Right lobe of liver (tissue), 6 donors: Measurements from ENCODE around the gene RBM42. TPM values are rescaled to one million over a fixed set of nuclear protein-coding genes. Genes with fewer than 3 reads are reported as not detected.
A peak's percentile ranks its signal among the peaks of the same experiment; 100 is the strongest.
"Not testable (repeated sequence)": the region's sequence is repeated elsewhere in the genome, so short reads cannot be mapped to it uniquely, and the experiment has no call there.

Experiments
- ATAC-seq, 4 donors: fragments of 200-7000 bp; cut with Tn5 transposase; one replicate each; pipeline ENCODE4 v1.9.1; 2020; ENCODE audit warnings: mild to moderate bottlenecking in 4 of 4, moderate library complexity in 4 of 4
- DNase-seq, 3 donors: peaks; one replicate each; pipeline ENCODE4 v3.0.0-alpha.2; 2020
- H3K27ac ChIP-seq, 3 donors: fragments of 200-600 bp; one replicate each; pipeline ENCODE4 v1.8.0; 2022
- H3K27me3 ChIP-seq, 2 donors: fragments of 200-600 bp; one replicate each; pipeline ENCODE4 v1.8.0; 2022
- H3K36me3 ChIP-seq, 4 donors: fragments of 200-600 bp; sonication (generic) in 1 of 4; one replicate each; pipeline versions ENCODE4 v1.5.1 to v1.8.0; 2017 to 2022; ENCODE audit warnings: control low read depth in 1 of 4
- H3K4me1 ChIP-seq, 4 donors: fragments of 200-600 bp; sonication (generic) in 1 of 4; one replicate each; pipeline versions ENCODE4 v1.5.1 to v1.8.0; 2017 to 2022; ENCODE audit warnings: control low read depth in 1 of 4
- H3K4me3 ChIP-seq, 3 donors: fragments of 200-600 bp; one replicate each; pipeline ENCODE4 v1.8.0; 2022
- H3K9me3 ChIP-seq, 4 donors: fragments of 200-600 bp; sonication (generic) in 1 of 4; one replicate each; pipeline versions ENCODE4 v1.5.1 to v1.8.0; 2017 to 2022; ENCODE audit warnings: control low read depth in 1 of 4
- POLR2A ChIP-seq: fragments of 450-650 bp; IDR thresholded peaks from one replicate; pipeline ENCODE4 v1.6.1; 2017; ENCODE audit warnings: antibody characterized with exemption, mild to moderate bottlenecking
- WGBS: methylation state at CpG from one replicate; pipeline ENCODE4 v1.1.6; 2018; ENCODE audit warnings: low coverage, low lambda C conversion rate; ENCODE audit not compliant: insufficient coverage; ENCODE audit errors: missing lambda C conversion rate; 5-methylcytosine and 5-hydroxymethylcytosine counted together
- intact Hi-C, 2 donors: fragments of 100-400 bp; cut with DNase I; formaldehyde crosslinking; loops; one replicate each; pipeline versions ENCODE4 v1.11.2 to v1.14.1; 2022
- total RNA-seq, 6 experiments: library from RNA; depleted of rRNA in 2 of 6; stranded (reverse); fragments of >200 nt in 2 of 6; fragmentation: NEBNext Ultra II Directional in 3 of 6; extraction: Animal tissue kit (Norgen Biotek cat#: 25700) in 3 of 6; gene quantifications; one replicate each; pipeline versions ENCODE4 v1.1.0 to v1.2.4, GENCODE V29; 2016 to 2023
- TF ChIP-seq, protein P1 (sequence below), 4 donors: fragments of 200-600 bp in 3 of 4; fragments of 450-650 bp in 1 of 4; IDR thresholded peaks; one replicate each; pipeline versions ENCODE4 v1.5.1 to v1.8.0; 2016 to 2022; ENCODE audit warnings: antibody characterized with exemption in 4 of 4, mild to moderate bottlenecking in 2 of 4
- donor health status: DM: no; HTN: yes; CAD: no.
- donor health status: DM: no; HTN: no; CAD: no.
- donor health status: DM: no; HTN: no; CAD: no.
- donor health status: DM: no; HTN: yes; CAD: no.
- donor health status: DM: no; HTN: yes; CAD: no.

RBM42 gene
- total RNA-seq, 6 experiments from 2014 or later, result 27.8 to 46.5 (median 31.0) TPM

DNA sequence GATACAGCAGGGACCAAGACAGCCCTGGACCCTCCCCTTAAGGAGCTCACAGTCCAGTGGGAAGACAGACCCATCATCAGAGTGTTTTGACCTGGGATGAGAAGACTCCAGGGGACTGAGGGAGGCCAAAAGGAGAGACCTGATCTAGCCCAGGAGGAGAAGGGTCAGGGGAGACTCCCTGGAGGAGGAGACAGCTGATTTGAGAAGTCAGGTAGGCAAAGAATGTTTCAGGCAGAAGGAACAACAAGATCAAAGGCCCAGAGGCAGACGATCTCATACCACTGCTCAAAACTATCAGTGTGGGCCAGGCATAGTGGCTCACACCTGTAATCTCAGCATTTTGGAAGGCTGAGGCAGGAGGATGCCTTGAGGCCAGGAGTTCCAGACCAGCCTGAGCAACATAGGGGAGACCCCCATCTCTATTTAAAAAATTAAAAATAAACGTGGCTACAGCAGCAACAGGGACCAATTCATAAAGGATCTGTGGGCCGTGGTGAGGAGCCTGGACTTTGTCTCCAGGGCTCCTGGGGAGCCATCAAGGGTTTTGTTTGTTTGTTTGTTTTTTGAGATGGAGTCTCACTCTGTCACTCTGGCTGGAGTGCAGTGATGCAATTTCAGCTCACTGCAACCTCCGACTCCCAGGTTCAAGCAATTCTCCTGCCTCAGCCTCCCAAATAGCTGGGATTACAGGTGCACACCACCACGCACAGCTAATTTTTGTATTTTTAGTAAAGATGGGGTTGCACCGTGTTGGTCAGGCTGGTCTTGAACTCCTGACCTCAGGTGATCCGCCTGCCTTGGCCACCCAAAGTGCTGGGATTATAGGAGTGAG lies 17.1 kb downstream of the RBM42 start:
- peaks cover 0 to 8% (median 0%) of the 10 kb centered on the region in 4 donors for H3K4me1 ChIP-seq
- intact Hi-C loops, result no loop called here
- TF ChIP-seq, protein P1, sequence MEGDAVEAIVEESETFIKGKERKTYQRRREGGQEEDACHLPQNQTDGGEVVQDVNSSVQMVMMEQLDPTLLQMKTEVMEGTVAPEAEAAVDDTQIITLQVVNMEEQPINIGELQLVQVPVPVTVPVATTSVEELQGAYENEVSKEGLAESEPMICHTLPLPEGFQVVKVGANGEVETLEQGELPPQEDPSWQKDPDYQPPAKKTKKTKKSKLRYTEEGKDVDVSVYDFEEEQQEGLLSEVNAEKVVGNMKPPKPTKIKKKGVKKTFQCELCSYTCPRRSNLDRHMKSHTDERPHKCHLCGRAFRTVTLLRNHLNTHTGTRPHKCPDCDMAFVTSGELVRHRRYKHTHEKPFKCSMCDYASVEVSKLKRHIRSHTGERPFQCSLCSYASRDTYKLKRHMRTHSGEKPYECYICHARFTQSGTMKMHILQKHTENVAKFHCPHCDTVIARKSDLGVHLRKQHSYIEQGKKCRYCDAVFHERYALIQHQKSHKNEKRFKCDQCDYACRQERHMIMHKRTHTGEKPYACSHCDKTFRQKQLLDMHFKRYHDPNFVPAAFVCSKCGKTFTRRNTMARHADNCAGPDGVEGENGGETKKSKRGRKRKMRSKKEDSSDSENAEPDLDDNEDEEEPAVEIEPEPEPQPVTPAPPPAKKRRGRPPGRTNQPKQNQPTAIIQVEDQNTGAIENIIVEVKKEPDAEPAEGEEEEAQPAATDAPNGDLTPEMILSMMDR (IDR thresholded peaks at IDR 0.05), result no peak
- no peak for TF ChIP-seq POLR2A
- H3K9me3 ChIP-seq, result no peaks in the 10 kb centered on the region
- DNase-seq, result no peak
- peak overlapping the region in 1 of 3 donors; percentile 74 for H3K27ac ChIP-seq
- H3K27me3 ChIP-seq, result no peaks in the 10 kb centered on the region
- WGBS, result 66% methylated on average over 7 of the region's 7 CpGs
- H3K36me3 ChIP-seq, result peaks cover 0 to 2% (median 0%) of the 10 kb centered on the region in 4 donors
- no peak overlapping the region for H3K4me3 ChIP-seq
- ATAC-seq, result no peak

DNA sequence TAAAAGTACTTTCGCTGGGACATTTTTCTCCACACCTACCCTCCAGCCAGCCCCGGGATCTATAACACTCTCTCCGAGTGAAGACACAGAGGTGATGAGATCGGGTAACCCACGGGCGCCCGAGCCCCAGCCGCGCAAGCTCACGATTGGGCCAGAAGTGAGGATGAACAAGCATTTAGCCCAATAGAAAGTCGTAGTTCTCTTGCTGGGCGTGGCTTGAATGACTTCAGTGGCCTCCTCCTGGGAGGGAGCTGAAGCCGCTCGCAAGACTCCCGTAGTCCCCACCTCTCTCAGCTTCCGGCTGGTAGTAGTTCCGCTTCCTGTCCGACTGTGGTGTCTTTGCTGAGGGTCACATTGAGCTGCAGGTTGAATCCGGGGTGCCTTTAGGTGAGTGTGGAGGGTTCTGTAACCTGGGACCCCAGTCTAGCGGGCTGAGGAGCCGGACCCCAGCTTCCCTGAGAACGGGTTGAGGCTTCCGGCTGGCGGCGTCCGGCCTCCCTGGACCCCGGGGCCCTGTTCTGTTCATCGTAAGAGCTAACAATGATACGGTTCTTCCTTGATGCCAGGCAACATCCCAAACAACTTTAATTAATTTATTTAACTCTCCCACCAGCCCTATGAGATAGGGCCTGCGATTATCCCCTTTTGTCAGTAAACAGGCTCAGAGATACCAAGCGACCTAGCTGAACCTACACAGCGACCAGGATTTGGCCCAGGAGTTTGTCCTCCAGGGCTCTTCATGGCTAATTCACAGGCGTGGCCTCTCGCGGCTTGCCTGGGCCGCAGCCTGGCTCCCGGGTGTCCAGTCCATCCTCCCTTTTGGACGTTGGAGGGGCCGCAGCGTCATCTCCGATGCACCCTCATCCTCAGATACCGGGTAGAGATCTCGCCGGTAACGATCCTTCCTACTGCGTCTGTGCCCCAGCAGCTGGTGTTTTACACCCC lies 19.5 kb downstream of the RBM42 start, which contains the start of gene COX6B1:
Gene COX6B1, plus strand, starts transcription at position 307 of the 945 bp plus-strand sequence. CDS start 2,921 bp downstream, outside the sequence.
- whole genome bisulfite sequencing, result under 1% methylated on average over 39 of the region's 46 CpGs
- intact Hi-C loops, result no loop called here
- ATAC-seq (peak; percentile 69 to 79 (median 77)), DNase-seq (peak; percentile 91 to 96 (median 94))
- H3K27me3 ChIP-seq, result no peaks in the 10 kb centered on the region
- TF ChIP-seq POLR2A, result peak; percentile 82
- TF ChIP-seq, protein P1 (IDR thresholded peaks at IDR 0.05), result no peak
- peaks cover 0 to 8% (median 0%) of the 10 kb centered on the region in 4 donors for H3K4me1 ChIP-seq
- H3K27ac ChIP-seq, result peak within 1 kb of the TSS; percentile 41 to 76 (median 65)
- peaks cover 0 to 24% (median 0%) of the 10 kb centered on the region in 4 donors for H3K36me3 ChIP-seq
- peak within 1 kb of the TSS; percentile 72 to 89 (median 74) for H3K4me3 ChIP-seq
- H3K9me3 ChIP-seq, result no peaks in the 10 kb centered on the region

DNA sequence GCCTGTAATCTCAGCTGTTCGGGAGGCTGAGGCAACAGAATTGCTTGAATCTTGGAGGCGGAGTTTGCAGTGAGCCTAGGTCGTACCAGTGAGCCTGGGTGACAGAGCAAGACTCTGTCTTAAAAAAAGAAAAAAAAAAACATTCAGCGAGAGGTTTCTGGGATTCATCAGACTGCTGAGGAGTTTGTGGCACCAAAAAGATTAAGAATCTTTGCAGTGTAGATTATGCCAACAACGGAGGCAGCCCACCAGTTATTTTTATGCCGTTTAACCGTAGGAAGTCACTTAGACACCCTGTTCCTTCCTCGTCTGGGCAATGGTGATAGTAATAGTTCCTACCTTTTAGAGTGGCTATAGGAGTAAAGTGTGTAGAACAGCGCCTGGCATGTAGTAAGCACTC lies 21.7 kb downstream of the RBM42 start:
- no peak overlapping the region for H3K27ac ChIP-seq
- no peak for TF ChIP-seq POLR2A
- TF ChIP-seq, protein P1 (IDR thresholded peaks at IDR 0.05), result no peak
- no peaks in the 10 kb centered on the region for H3K27me3 ChIP-seq
- no peak overlapping the region for H3K4me3 ChIP-seq
- 76% methylated on average over 8 of the region's 9 CpGs for WGBS
- no peaks in the 10 kb centered on the region for H3K9me3 ChIP-seq
- H3K4me1 ChIP-seq, result peaks cover 0 to 8% (median 0%) of the 10 kb centered on the region in 4 donors
- peaks cover 0 to 43% (median 7%) of the 10 kb centered on the region in 4 donors for H3K36me3 ChIP-seq
- DNase-seq (no peak), ATAC-seq (no peak)
- intact Hi-C loops, result no loop called here

DNA sequence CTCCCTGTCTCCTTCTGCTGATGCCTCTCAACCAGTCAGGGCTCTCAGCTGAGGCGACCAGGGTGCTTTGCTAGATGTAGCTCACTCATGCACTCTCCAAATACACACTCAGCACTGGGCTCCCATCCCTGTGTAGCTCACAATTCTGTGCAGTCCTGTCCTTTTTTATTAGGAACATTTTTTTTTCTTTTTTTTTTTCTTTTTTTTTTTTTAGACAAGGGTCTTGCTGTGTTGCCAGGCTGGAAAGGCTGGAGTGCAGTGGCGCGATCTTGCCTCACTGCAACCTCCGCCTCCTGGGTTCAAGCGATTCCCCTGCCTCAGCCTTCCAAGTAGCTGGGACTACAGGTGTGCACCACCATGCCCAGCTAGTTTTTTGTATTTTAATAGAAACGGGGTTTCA lies 26.0 kb downstream of the RBM42 start:
- H3K27me3 ChIP-seq, H3K4me3 ChIP-seq, H3K9me3 ChIP-seq, DNase-seq, intact Hi-C loops, H3K4me1 ChIP-seq, H3K27ac ChIP-seq: not testable (repeated sequence)
- 93% methylated on average over 5 of the region's 6 CpGs for WGBS
- ATAC-seq, result peak in 1 of 4 donors; percentile 33
- H3K36me3 ChIP-seq, result peaks cover 10 to 82% (median 25%) of the 10 kb centered on the region in 4 donors
